ENCODE measurements around the gene EEF1A2.
A peak's percentile ranks its signal among the peaks of the same experiment; 100 is the strongest.

Gene EEF1A2

DNA sequence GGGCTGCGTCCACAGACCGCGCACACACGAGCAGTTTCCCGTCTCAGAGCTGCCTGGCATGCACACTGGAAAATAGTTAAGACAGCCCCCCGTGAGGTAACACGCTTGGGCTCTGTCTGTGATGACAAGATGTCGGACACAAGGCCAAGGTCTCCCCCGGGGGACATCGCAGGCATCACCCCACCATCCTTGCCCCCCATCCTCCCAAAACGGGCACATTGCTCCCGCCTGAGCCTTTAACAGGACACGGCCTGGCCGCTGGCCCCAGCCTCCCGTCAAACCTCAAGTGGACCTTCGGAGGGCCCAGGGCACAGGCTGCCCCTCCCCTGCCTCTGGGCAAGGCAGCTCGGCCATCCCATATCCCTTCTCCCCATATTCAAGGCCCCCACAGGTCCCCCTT, 32.0 kb downstream of the EEF1A2 start:
- DNase-seq, result no peak

DNA sequence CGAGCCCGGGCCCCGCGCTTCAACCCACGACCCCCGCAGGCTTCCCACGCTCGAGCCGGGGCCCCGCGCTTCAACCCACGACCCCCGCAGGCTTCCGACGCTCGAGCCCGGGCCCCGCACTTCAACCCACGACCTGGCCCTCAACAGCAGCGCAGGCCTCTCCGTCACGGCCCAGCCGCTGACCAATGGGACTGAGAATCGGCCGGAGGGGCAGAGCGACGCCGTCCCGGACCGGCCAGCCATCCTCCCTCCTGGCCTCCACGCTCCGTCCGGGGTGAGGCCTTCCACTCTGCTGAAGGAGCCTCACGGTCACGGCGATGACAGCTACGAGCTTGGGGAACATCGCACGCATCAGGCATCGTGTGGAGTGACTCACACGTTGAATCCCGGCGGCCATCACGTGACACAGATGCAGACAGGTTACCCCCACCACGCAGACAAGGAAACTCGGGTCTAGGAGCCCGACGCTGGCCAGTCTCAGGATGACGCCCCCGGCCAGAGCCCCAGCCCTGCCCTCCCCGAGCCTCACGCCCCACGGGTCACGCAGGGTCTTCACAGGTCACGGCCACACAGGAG, 32.5 kb downstream of the EEF1A2 start:
- no peak for DNase-seq

DNA sequence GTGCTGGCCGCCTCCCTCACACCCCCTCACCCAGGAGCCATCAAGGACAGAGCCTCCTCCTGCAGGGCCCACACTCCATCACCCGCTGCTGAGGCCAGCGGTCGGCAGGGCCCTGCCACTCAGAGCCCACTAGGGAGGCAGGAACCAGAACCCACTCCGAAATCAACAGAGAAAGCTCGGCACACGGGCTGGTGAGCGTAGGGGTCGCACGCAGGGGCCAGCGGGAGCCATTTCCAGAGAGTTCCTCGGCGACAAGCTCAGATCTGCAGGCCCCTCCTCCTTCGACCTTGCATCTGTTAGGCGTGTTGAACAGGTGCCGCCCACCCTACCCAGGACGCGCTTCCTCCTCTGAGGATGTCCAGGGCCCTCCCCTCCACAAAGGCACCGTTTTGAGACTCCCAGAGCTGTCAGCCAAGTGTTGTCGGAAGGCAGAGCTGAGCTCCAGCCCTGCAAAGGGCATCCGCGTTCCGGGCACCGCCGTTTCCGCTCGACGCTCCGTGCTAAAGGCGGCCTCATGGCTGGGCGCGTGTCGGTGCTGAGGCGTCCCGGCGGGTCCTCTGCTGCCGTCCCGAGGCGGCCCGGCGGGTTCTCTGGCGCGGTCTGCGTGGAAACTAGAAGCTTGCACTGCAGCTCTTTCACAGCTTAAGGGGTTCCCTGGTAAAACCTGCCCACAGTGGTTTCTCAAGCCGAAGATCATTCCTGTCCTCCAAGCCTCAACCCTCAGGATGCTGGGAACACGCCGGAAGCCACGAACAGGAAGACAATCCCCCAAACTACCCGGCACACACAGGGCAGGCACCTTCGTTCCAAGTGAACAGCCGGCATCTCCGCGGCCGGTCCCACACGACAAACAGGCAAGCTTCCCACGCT, 33.3 kb downstream of the EEF1A2 start:
- no peak for DNase-seq

DNA sequence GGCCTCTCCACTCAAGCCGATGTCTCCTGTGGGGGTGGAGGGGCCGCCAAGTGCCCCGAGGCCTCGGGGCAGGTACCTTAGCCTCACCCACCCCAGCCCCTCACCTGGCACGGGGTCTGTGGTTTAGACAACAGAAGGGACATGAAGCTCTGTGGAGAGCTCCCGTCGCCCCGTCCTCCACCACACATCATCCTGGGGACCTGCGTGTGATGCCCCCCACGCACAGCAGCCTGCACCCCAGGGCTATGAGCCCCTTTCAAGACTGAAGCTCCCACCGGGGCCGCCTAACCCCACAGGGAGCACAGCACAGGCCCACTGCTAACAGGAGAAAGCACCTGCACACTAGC, 34.6 kb downstream of the EEF1A2 start:
- DNase-seq, result no peak

DNA sequence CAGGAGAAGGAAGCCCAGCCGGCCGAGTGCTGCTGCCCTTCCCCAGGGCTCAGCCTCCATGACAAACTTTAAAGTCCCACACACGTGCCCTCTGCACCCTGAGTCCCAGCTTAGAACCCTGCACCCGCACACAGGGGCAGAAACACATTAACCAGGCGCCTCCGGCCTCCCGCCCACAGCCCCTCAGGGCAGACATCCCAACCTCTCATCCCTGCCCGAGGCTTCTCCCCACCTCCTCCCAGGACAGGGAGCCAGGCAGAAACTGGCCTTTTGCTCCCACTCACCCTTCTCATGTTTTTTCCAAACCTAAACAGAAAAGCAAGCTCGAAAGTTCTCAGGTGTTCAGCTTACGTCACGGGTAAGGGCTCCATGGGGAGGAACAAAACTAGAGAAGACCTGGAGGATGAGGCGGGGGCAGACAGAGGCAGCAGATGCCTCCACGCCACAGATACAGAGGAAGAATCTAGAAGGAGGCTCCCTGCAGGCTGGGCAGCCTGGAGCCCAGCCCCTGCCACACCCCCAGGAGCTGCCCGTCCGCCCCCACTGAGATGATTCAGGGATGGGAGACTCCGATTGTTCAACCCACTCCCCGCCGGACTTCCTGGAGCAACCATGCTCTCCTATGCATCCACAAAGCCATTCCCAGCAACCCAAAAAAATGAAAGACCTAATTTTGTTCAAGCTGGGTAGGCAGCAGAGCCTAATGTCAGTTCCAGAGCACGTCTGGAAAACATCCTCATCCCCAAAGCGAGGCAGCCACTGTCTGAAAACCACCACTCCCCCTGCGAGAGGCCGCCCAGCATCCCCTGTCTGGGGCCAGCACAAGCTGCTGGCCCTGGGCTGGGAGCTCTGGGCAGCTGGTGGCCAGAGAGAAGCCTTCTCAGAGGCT, 35.2 kb downstream of the EEF1A2 start:
- DNase-seq, result no peak

DNA sequence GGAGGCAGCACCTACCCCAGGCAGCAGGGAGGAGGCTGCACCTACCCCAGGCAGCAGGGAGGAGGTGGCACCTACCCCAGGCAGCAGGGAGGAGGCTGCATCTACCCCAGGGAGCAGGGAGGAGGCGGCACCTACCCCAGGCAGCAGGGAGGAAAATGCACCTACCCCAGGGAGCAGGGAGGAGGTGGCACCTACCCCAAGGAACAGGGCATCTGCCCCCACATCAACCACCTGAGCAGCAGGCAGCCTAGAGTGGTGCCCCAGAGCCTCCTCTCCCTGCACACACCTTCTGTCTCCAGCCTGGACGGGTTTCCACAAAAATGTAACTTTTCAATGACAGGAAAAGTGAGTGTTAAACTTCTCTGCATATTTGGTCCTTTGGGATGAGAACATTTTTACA, 36.6 kb downstream of the EEF1A2 start:
- DNase-seq, result no peak

DNA sequence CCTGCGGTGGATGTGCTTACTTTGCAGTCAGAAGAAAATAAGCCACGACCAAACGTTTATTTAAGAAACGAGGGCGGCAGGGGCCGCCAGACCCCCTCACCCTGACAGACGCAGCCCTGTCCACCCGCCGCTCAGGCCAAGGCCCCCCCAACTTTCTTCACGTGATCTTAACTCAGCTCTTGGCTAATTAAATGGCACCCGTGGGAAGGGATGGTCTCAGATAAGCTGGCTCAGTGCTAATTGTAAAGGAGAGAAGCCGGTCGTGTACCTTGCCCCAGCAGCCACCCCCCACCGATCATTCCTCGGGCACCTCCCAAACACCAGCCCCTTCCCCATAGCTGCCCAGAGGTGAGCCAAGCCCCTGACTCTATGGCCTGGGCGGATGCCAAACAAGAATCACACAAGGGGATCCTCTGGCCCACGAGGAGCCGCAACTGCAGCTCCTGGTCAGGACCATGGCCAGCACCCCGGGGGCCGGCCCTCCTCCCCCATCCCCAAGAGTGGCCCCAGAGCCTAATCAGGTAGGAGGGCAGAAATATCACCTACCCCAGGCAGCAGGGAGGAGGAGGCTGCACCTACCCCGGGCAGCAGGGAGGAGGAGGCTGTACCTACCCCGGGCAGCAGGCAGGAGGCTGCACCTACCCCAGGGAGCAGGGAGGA, 37.6 kb downstream of the EEF1A2 start:
- DNase-seq, result no peak

DNA sequence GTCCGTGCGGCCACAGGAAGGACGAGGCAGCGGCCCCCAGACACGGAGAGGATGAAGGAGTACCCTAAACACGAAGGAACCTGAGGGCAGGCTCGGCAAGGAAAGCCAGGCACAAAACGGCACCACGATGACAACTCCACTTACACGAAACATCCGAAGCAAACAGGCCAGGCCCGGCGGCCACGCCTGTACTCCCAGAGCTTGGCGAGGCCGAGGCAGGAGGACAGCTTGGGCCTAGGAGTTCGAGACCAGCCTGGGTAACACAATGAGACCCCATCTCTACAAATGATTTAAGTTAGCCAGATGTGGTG, 39.9 kb downstream of the EEF1A2 start:
- DNase-seq, result no peak

DNA sequence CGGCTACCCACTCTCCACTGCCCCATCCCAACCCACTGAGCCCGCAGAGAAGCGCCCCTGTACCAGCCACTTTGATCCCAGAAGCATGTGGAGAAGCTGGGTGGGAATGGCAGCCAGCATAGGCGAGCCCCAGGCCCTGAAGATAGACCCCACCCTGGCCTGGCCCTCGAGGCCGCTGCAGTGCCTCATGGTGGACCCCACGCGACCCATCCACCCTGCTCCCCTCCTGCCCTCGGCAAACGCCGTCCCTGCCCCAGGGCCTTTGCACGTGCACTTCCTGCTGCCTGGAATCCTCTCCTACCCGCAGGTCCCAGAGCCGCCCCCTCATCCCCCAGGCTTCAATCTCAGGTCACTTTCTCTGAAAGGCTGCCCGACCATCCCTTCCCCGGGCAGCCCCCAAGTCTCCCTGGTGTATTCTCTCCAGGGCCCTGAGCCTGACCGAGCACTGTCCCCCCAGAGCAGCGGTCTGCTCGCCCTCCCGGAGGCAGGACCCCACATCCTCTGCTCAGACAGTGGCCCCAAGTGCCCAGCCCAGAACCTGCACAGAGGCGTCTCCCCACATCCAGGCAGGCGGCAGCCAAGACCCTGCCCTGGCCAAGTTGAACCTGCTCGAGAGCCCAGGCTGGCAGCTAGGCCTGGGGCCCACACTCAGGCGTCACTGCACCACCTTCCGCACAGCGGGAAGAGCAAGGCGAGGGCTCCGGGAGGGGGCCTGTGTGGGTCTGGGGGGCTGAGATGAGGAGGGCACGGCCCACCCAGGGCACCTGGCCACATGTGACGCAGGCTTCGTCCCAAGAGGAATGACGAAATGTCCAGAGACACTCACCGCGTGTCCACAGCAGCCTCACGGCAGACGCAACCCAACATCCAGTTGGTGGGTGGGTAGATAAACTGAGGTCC, 40.5 kb downstream of the EEF1A2 start:
- DNase-seq, result no peak

DNA sequence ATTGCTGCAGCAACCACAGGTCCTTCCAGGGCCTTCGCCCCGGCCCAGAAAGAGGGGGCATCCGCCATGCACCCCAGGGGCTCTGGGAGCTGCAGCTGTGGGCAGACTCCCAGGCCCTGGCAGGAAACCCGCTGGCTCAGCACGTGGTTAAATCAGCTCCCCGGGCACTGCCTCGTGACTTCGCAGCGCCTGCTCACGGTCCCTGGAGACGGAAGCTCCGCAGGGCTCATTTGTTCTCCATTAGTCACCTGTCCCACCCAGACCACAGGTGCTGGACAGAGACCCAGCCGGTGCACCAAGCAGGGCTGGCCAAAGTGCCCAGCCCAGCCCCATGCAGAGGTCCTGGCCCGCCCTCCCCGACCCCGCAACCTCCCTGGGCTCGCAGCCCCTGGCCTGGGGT, 41.1 kb downstream of the EEF1A2 start:
- peak; percentile 12 for DNase-seq

DNA sequence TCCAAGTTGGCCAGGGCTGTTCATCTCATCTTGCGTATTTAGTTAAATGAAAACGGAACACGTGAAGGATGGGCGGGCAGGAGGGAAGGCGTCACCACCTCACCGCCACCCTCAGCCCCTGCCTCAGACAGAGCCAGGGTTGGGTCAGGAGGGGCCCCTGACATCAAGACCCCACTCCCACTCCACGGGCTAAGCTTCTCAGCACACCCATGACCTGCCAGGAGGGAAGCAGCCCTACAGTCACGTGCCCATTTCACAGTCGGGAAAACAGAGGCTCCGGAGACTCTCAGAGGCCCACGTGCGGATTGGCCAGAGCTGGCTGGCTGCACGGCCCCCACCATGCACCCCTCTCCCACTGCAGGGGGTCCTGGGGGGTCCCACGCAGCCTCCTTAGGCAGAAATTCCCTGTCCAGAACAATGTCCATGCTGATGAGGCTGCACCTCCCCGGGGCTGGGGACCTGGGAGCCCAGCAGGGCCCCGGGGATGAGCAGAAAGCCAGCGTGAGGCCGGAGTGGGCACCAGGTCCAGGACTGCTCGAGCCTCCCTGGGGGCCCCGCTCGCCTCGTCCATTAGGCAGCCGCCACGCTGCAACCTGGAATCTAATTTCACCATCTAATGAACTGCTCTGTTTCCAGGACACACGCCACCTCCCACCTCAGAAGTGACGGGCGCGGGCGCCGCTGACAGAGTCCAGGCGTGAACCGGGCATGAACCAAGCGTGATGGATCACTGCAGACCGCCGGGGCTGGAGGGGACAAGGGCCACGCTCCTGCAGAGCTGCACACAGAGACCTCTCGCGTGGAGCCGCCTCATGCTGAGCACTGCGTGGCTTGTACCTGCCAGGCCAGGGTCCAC, 42.2 kb downstream of the EEF1A2 start:
- no peak for DNase-seq

DNA sequence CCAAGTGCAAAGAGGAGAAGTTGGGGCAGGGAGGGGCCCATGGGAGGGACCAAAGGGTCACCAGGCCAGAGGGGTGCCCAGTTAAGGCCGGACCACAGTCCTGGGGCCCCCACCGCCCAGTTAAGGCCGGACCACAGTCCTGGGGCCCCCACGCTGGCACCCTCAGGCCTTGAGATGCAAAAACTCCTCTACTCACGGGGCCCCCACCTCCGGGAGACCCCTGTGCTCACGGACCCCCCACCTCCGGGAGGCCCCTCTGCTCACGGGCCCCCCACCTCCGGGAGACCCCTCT, 43.4 kb downstream of the EEF1A2 start:
- no peak for DNase-seq

DNA sequence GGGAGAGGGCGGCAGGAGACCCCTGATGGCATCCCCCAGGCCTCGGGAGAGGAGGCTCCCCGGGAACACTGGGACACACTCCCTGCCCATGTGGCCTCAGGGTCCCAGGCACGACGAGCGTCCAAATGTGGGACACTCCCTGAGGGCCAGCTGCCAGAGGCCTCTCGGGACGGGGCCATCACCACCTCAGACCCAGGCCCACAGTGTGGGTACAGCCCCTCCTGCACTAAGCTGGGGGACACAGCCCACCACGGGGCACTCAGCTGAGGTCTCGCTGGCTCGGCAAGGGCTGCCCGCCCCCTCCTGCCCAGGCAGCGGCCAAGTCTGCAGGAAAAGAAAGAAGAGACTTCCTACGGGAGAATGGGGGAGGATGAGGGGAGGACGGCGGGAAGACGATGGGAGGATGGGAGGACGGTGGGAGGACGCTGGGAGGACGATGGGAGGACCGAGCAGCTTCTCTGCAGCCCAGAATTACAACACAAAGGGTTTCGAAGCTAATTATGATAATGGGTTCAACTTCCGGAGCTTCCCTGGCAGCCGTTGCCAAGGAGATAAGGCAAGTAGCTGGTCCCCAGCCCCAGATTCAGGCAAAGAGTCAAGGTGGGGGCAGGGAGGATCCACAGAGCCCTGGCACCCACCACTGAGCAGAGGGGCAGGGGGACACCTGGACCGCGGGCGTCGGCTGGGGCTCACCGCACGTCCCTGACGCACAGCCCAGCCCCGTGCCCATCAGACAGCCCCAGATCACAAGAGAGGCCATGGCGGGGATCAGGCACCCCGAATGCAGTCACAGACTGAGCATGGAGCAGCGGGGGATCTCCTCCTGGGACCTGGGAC, 43.9 kb downstream of the EEF1A2 start:
- no peak for DNase-seq

DNA sequence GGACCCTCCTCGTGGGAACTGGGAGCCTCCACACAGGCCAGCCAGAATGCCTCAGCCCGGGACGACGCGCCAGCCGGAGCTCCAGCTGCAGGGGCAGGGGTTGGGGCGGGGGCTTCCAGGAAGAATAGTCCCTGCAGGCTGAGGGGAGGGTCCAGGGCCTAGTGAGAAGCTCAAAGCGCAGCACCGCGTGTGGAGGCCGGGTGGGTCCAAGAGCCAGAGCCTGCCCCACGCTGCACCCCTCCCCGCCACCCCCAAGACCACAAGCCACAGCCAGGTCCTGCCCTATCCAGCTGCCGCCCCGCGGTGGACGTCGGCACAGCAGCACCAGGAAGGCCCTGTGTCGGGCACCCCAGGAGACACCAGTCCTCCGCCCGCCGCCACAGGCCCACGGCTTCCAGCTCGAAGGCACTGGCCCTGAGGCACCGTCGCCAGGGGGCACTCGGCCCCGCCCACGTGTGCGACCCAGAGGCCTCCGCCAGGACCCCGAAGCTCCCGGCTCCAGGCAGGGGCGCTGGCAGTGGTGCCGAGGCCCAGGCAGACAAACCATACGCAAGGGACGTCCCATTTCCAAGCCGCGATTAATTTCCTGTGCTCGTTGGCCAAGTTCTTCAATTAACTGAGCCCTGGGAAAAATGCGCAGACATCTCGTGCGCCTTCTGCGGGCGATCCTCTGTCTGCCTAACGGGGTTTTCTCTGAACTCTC, 45.9 kb downstream of the EEF1A2 start:
- peak; percentile 21 for DNase-seq

DNA sequence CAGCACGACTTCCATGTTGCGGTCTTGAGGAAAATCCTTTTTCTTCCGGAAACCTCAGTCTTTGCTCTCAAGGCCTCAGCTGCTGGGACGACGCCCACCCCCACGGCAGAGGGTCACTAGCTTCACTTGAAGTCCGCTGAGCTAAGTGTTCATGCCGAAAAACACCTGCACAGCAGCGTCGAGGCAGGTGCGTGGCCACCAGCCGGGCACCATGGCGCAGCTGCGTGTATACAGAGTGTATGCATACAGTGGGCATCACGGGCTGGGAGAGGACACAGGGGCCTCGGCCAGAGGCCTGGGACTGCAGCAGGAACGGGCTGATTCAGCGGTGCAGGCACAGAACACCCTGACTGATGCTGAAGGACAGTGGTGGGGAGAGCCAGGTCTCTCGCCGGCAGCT, 46.5 kb downstream of the EEF1A2 start:
- DNase-seq, result no peak

DNA sequence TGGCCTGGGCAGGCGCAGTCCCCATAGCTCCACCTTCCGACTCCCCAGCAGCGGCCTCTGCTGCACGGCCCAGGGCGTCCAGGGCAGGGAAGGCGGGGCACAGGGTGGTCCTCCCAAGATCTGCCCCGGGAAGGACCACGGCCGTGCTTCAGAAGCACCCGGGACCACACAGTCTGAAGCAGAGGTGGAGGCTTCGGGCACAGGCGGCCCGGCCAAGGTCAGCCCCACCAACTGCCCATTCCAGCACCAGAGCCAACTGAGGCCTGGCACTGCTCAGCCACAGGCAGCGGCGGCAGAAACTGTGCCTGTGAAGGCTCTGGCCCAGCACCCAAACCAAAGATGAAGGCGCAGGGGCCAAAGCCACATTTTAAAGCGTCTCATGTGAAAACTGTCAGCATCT, 47.1 kb downstream of the EEF1A2 start:
- DNase-seq, result no peak

DNA sequence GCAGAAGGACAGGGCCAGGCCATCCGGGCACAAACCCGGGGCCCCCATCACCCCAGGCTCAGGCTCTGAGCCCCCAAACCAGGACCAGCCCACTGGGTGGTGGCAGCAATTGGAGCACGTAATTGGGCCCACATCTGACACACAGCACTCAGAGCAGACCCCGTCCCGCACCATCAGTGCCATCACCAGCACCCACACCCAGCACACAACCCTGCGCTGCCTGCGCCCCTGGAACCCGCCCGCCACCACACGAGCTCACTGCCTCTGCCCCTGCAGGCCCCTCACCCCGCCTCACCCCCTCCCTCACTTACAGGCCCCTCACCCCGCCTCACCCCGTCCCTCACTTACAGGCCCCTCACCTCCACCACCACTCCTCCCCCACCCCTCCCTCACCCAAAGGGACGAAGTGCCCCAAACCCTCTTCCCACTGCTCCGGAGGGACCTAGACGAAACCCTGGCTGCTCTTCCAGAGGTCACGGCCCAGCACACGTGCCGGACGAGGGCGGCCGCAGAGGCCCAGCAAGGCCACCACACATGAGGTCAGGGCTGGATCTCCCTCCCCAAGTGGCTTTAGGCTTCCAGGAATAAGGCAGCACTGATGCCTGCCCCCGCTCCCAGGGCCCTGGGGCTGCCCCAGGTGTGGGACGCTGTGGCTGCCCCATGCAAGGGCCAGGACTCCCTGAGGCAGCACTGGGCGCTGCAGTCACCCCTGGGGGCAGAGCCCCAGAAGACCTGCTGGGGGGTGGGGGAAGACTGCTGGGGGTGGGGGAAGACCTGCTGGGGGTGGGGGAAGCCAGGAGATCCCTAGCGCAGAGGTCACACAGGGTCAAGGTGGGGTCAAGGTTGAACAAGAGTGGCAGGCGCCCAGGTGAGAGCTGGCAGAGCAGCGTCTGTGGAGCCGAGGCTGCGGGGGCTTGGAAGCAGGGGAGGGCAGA, 48.8 kb downstream of the EEF1A2 start:
- DNase-seq, result no peak

DNA sequence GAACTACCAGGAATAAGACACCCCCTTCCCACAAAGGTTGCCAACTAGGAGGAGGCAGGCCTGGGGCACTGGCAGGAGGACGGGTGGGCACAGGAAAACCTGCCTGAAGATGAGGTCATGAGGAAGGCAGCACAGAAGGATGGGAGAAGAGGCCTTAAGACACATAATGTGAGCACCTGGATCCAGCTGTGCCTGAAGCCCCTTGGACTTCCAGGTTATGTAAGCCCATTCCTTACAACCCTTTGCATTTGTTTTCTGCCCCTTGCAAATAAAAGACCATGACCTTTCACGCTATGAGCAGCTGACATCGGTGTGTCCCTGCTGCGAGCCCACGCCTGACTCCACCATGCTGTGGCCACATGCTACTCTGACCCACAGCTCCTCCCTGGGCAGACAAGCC, 49.9 kb downstream of the EEF1A2 start:
- no peak for DNase-seq

DNA sequence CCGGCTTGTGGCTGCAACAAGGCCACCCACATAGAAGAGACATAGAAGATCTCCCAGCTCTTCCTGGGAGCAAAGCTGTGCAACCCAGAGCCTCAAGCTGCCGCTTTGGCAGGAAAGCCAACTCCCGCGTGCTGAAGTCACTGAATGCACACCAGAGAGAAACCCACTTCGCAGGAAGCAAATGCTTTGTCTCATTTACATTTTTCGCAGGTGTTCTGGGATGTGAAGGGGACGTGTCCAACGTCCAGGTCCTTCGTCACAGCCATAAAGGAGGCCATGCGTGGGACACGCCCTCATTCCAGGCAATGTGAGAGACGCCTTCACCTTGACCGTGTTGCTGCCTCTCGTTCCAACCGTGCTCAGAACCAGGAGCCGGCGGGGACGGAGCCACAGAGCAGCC, 50.9 kb downstream of the EEF1A2 start:
- no peak for DNase-seq
